Activated T-cell treated with anti-CD3 and anti-CD28 coated beads, Interleukin-2, amount 50 U/mL, for 1 hour (primary cell): Measurements from ENCODE around the gene PACRG.

ENCODE experiments used
- DNase-seq: peaks from one replicate; pipeline ENCODE4 v3.0.0-alpha.2; 2020

PACRG gene

GRCh38 chr6:162798546-162799266 lies 70.9 kb downstream of the PACRG start:
- no peak for DNase-seq

GRCh38 chr6:162814426-162814973 lies 86.7 kb downstream of the PACRG start:
- no peak for DNase-seq

DNA sequence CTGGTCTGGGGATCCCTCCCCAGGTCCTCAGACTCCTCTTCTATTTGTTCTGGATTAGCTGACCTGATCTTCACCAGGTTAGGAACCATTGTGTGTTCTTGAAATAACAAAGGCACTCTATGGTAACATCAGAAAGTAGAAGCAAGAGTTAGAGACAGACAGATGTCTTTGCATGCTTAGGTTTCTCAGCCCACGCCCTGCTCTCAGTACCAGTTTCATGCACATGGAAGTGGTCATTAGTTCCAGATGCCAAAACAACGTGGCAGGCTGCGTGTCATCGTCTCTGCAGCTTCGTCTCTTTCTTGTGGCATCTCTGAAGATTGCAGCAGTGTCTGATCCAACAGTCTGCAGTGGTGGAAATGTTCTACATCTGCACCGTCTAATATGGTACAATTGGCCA lies 89.4 kb downstream of the PACRG start:
- no peak for DNase-seq

- no peak for DNase-seq
Measured at GRCh38 chr6:162819284-162819683, 91.5 kb downstream of the PACRG start.

GRCh38 chr6:162821102-162821501 lies 93.3 kb downstream of the PACRG start:
- no peak for DNase-seq

GRCh38 chr6:162825597-162825996 lies 97.8 kb downstream of the PACRG start:
- DNase-seq, result no peak

DNA sequence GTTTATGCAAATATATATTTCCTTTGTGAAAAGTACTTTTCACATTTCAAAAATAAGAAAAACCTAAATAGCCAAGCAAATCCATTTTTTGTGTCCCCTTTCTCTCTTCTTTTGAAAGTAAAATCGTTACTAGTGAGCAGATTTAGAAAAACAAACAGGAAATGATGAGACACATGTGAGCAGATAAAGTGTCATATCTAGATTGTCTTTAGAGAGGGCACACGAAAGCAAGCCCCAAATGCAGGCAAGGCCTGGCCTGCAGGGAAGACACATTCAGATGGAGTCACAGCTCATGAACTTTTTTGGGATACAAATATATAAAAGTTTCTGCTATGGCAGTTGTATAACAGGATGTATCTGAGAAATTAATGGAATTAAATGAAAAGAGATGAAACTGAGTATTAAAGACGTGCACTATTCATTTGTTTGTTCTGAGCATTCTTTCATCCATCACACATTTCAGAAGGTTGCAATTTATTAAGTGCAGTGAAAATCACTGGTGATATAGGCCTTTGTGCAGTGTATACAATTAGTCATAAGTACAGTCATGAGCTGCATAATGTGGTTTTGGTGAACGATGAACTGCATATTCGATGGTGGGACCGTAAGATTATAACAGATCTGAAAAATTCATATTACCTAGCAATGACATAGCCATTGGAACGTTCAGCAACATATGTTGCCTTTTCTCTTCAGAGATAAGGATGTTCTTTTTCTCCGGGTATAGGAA lies 101.4 kb downstream of the PACRG start:
- DNase-seq, result no peak

DNA sequence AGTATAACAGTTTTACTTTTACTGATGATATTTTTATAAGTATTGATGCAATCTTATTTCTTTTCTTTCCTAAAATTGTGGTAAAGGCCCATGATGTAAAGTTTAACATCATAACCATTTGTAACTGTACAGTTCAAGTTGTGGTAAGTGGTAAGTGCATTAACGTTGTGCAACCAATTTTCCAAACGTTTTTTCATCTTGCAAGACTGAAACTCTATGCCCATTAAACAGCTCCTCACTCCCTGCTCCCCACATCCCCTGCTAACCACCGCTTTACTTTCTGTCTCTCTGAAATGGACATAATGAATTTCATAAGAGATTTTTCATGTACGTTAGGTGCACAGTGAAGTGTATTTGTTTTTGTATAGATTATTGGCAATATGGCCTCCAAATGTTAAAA lies 106.0 kb downstream of the PACRG start:
- no peak for DNase-seq

- DNase-seq, result no peak
Measured at GRCh38 chr6:162845972-162846371, 118.2 kb downstream of the PACRG start.

DNA sequence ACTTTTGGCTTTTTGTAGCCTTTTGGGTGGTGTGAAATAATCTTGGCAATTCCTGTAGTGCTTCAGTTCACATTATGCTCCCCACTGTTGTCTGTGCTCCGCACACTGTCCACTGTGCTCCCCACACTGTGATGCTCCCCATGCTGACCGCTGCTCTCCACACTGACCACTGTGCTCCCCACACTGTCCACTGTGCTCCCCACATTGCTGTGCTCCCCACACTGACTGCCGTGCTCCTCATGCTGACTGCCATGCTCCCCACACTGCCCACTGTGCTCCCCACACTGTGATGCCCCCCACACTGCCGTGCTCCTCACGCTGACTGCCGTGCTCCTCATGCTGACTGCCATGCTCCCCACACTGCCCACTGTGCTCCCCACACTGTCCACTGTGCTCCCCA lies 118.9 kb downstream of the PACRG start:
- no peak for DNase-seq

GRCh38 chr6:162849269-162849668 lies 121.5 kb downstream of the PACRG start:
- no peak for DNase-seq

DNA sequence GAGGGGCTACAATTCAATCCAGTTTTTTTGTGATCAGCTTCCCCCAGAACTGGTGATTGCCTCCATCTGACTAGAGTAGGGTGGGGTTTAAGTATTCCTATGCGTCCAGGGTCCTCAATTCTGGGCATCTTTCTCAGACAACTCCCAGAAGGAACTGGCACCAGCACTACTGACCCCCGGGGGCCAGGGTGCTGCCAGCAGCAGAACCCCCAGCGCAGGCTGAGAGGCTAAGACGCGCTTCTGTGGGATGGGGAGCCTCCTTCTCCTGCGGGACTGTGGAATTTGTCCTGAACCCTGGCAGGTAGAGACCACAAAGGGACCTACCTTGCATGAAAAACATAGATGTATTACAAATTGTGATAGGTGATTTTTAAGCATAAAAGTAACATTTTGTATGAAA lies 124.4 kb downstream of the PACRG start:
- DNase-seq, result no peak

- DNase-seq, result no peak
Measured at GRCh38 chr6:162852840-162853577, 125.2 kb downstream of the PACRG start.

DNA sequence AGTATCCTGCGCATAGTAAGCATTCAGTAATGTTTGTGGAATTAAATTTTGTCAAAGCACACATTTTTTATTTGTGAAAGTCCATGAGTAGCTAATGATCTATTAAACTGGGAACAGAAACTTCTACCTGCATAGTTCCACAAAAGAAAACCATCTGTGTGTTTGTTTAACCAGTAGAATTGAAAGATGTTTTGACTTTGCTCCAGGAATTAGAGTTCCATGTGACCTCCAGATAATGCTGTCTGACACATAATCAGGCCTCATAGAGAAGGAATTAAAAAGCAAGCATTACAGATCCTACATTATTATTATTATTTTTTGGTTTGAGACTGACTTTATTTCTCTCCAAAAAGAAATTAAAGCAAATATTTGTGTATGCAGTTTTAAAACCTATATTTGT lies 126.5 kb downstream of the PACRG start:
- no peak for DNase-seq

- no peak for DNase-seq
Measured at GRCh38 chr6:162854734-162855191, 127.0 kb downstream of the PACRG start.

DNA sequence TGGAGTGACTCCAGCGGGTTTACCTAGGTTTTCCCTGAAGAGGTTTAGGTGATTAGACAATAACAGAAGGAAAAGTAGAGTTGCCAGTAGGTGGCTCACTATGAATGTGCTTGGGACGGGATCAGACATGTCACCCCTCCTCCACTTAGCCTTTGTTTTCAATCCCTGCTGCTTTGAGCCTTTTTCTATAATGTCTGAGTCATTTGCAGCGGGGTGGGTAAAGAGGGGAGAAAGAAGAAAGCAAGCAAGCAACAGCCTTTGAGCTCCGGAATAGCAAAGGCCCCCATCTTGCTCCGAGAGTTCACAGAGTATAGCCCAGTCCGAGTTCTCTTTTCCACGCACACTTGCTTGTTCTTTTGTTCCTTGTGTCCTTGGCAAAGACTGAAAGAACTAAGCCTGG lies 129.1 kb downstream of the PACRG start:
- DNase-seq, result no peak

DNA sequence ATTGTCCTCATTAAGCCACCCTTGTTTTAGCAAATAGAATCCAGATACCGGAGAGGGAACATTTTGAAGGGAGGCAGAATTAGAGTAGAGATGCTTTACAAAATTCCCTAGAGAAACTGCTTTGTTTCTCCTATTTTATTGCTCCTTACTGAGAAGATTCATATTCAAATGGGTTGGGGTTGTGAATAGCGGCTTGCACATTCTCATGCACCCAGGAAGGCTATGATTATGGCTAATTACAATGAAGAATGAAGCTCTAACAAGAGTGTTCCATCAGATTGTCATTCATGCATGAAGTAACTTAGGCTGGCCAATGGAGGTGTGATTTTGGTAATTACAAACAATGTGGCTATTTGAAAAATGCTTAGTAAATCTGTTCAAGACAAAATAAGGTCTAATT lies 129.6 kb downstream of the PACRG start:
- no peak for DNase-seq

GRCh38 chr6:162862462-162862861 lies 134.7 kb downstream of the PACRG start:
- DNase-seq, result no peak

DNA sequence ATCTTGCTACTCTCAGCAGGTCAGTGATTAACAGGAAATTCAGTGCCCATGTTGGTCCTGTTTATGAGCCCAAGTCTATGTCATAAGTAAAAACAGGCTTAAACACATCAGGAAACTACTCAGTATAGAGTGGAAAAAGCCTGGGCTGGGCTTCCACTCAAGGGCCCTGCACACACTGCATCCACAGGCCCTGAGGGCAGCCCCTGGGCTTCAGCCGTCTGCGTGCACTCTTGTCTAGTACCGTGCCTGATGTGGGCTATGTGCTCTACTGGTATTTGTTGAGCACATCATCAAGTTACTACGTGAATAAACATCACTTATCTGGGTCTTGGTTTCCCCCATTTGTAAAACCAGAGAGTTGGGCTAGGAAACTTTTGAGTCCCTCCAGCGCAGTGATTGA lies 135.2 kb downstream of the PACRG start:
- no peak for DNase-seq

- no peak for DNase-seq
Measured at GRCh38 chr6:162863821-162864220, 136.0 kb downstream of the PACRG start.

DNA sequence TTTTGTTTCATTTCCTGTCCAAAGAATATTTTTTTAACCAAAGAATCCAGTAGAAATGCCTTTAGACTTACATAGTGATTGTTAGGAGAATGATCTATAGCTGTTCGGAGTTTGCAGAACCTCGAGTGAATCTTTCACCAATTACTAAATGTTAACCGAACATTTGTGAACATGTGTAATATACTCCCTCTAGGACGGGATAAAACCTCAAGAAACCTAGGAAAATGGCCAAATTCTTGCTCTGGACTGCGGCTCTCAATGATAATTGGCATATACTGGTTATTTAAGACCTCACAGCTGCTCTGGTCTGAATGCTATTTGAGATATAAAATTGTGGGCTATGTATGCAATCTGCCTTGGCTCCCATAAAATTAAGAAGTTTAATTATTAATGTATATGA lies 137.1 kb downstream of the PACRG start:
- DNase-seq, result no peak

DNA sequence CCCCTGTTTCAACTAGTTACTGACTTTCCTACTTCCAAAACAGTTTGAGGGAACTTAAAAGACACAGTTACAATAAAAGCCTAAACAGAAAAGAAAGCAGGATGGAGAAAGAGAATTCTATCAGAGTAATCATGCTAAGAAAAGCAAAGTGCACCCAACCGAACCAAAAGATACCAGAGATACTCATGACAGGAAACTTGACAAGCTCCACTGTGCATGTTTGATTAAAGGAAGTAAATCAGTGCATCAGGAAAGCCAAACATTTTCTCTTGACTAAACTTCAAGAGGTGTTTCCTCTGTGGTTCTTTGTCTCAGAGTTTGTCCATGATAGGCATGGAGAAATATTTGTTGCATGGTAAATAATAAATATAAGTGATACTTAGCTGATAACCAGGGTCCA lies 138.9 kb downstream of the PACRG start:
- DNase-seq, result no peak

DNA sequence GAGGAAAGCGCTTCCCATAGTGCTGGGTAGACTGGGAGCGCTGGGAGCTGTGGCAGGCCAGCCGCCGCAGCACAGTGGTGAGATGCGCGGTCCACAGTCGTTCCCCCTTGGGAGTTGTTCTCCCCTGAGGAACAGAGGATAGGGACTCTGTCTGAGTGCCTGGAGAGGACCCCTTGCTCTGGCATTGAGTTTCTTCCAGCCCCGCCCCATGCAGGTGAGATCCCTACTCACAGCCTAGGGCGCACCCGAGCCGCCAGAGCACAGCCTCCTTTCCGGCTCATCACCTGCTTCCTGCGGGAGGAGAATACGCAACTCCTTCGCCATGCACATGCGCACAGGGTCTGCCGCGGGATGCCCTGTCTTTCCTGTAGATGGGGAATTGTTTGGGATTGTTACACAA lies 140.6 kb downstream of the PACRG start:
- DNase-seq, result no peak

DNA sequence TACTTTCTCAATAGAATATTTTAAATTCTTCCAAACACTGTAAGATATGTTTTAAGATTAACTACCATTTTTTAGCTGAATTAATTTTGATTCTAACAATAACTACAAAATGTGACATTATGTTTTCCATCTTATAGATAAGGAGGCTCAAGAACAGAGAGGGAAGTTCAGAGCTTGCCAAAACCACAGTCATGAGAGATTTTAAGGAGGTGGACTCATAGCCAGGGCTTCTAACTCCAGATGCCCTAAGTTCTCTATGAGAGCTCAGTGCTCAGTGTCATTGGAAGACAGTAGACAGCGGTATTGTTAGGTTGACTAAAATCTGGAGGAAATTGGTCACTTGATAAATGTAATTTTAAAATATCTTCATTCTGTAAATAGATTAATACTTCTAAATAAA lies 144.2 kb downstream of the PACRG start:
- DNase-seq, result no peak
